NAMALWA (cell line): ENCODE measurements around the gene CACTIN.

Experiments
- DNase-seq: peaks from one replicate; pipeline ENCODE4 v3.0.0-alpha.2; 2015; ENCODE audit warnings: low spot score

CACTIN gene

GRCh38 chr19:3563709-3564524 lies 62.7 kb downstream of the CACTIN start:
- DNase-seq, result no peak
